Loucy (cell line): ENCODE measurements around the gene GRB7.

Experiments used
- CTCF ChIP-seq: fragments of 200-600 bp; sonication (generic); conservative IDR thresholded peaks from 2 replicates; pipeline ENCODE4 v1.5.1; 2014; ENCODE audit warnings: mild to moderate bottlenecking, antibody characterized with exemption, low read length
- EZH2phosphoT487 ChIP-seq: fragments of 200-600 bp; IDR thresholded peaks from 2 replicates; pipeline ENCODE4 v1.6.1; 2018; ENCODE audit warnings: antibody characterized with exemption, mild to moderate bottlenecking, moderate library complexity, borderline replicate concordance

GRCh38 chr17:39697961-39698360, 39.8 kb upstream of the GRB7 start:
- TF ChIP-seq CTCF (no peak), EZH2phosphoT487 (no peak)
